ENCODE measurements around the gene EYA2. TPM values are rescaled to one million over a fixed set of nuclear protein-coding genes. Genes with fewer than 3 reads are reported as not detected.

The EYA2 gene
- total and polyA plus RNA-seq, 4 donors = 0.17 to 0.54 (median 0.23) TPM; not detected in 1

DNA sequence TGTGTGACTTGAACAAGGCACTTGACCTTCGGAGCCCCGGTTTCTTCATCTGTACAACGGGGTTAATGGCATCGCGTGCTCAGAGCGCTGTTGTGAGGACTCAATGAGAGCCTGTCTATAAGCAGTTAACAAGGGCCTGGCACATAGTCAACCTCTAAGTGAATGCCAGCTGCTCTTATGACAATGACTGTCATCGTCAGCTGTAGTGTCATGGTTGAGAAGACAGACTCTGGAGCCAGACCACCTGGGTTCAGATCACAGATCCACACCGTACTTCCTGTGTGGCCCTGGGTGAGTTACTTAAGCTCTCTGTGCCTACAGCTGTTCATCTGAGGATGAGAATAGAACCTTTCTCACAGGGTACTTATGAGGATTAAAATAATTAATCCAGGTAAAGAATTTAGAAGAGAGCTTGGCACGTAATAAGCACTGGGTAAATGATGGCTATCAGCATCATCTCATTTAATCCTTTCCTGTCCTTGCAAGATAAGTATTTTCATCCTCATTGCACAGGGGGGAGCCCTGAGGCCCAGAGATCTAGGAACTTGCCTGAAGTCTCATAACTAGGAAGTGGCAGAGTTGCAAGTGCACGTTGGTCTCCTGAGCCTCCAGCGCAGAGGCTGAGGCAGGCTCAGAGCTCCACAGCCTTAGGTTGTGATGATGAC lies 105.3 kb downstream of the EYA2 start:
- Histone ChIP-seq H3K27me3 (ENCODE audit: control insufficient read depth in 4 of 4, insufficient read depth in 4 of 4, low read length in 3 of 4) (no peaks in the 10 kb centered on the region), H3K4me1 (ENCODE audit: control insufficient read depth in 4 of 4, insufficient read depth in 4 of 4, low read length in 3 of 4) (no peaks in the 10 kb centered on the region), H3K9ac (ENCODE audit: low read depth in 1 of 2, low read length in 2 of 2) (no peak overlapping the region), H3K4me3 (ENCODE audit: low read depth in 1 of 3, low read length in 3 of 3) (no peak overlapping the region), H3K36me3 (ENCODE audit: control insufficient read depth in 4 of 4, insufficient read depth in 3 of 4, low read depth in 1 of 4, low read length in 3 of 4) (no peaks in the 10 kb centered on the region), H3K9me3 (ENCODE audit: control insufficient read depth in 4 of 4, low read length in 3 of 4) (peaks cover 0 to 4% (median 0%) of the 10 kb centered on the region in 4 donors), H3K27ac (ENCODE audit: low read depth in 1 of 2, low read length in 2 of 2) (no peak overlapping the region)
- no peak for TF ChIP-seq HNF4A (conservative IDR thresholded peaks at IDR 0.05)
- TF ChIP-seq RAD21 (IDR thresholded peaks at IDR 0.05) = no peak
- TF ChIP-seq JUND (IDR thresholded peaks at IDR 0.05) = no peak
- no peak for TF ChIP-seq EGR1 (IDR thresholded peaks at IDR 0.05; ENCODE audit: low read depth in 2 of 2)
- TF ChIP-seq, protein P1, sequence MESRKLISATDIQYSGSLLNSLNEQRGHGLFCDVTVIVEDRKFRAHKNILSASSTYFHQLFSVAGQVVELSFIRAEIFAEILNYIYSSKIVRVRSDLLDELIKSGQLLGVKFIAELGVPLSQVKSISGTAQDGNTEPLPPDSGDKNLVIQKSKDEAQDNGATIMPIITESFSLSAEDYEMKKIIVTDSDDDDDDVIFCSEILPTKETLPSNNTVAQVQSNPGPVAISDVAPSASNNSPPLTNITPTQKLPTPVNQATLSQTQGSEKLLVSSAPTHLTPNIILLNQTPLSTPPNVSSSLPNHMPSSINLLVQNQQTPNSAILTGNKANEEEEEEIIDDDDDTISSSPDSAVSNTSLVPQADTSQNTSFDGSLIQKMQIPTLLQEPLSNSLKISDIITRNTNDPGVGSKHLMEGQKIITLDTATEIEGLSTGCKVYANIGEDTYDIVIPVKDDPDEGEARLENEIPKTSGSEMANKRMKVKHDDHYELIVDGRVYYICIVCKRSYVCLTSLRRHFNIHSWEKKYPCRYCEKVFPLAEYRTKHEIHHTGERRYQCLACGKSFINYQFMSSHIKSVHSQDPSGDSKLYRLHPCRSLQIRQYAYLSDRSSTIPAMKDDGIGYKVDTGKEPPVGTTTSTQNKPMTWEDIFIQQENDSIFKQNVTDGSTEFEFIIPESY (IDR thresholded peaks at IDR 0.05) = no peak
- no peak for TF ChIP-seq HNF4G (IDR thresholded peaks at IDR 0.05)
- TF ChIP-seq GABPA (IDR thresholded peaks at IDR 0.05 in 1 of 2, conservative IDR thresholded peaks at IDR 0.05 in 1 of 2) = no peak
- TF ChIP-seq SP1 (IDR thresholded peaks at IDR 0.05) = no peak
- no peak for TF ChIP-seq FOXA1 (IDR thresholded peaks at IDR 0.05)
- no peak for DNase-seq (ENCODE audit: low spot score)
- 83% methylated on average over 11 of the region's 11 CpGs for WGBS

DNA sequence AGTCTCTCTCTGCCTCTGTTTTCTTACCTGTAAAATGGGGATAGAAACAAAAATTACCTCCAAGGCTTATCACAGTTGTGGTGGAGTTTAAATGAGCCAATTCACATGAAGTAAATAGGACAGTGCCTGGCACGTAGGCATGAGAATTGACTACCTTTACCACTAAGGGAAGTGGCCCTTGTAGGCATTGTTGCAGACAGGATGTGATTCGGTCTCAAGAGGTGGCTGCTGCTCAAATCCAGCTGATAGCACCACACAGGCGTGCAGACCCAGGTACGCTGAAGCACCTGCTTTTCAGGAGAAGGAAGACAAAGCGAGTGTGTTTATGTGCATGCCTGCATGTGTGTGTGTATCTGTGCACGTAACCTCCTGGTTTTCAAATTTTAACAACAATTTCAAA lies 108.6 kb downstream of the EYA2 start:
- WGBS = 83% methylated on average over 6 of the region's 6 CpGs
- H3K4me3 ChIP-seq (ENCODE audit: low read depth in 1 of 3, low read length in 3 of 3) = no peak overlapping the region
- H3K9ac ChIP-seq (ENCODE audit: low read depth in 1 of 2, low read length in 2 of 2) = no peak overlapping the region
- DNase-seq (ENCODE audit: low spot score) = no peak
- no peaks in the 10 kb centered on the region for H3K36me3 ChIP-seq (ENCODE audit: control insufficient read depth in 4 of 4, insufficient read depth in 3 of 4, low read depth in 1 of 4, low read length in 3 of 4)
- H3K27ac ChIP-seq (ENCODE audit: low read depth in 1 of 2, low read length in 2 of 2) = no peak overlapping the region
- no peaks in the 10 kb centered on the region for H3K27me3 ChIP-seq (ENCODE audit: control insufficient read depth in 4 of 4, insufficient read depth in 4 of 4, low read length in 3 of 4)
- peaks cover 0 to 4% (median 0%) of the 10 kb centered on the region in 4 donors for H3K9me3 ChIP-seq (ENCODE audit: control insufficient read depth in 4 of 4, low read length in 3 of 4)
- no peaks in the 10 kb centered on the region for H3K4me1 ChIP-seq (ENCODE audit: control insufficient read depth in 4 of 4, insufficient read depth in 4 of 4, low read length in 3 of 4)
- TF ChIP-seq, protein P2, sequence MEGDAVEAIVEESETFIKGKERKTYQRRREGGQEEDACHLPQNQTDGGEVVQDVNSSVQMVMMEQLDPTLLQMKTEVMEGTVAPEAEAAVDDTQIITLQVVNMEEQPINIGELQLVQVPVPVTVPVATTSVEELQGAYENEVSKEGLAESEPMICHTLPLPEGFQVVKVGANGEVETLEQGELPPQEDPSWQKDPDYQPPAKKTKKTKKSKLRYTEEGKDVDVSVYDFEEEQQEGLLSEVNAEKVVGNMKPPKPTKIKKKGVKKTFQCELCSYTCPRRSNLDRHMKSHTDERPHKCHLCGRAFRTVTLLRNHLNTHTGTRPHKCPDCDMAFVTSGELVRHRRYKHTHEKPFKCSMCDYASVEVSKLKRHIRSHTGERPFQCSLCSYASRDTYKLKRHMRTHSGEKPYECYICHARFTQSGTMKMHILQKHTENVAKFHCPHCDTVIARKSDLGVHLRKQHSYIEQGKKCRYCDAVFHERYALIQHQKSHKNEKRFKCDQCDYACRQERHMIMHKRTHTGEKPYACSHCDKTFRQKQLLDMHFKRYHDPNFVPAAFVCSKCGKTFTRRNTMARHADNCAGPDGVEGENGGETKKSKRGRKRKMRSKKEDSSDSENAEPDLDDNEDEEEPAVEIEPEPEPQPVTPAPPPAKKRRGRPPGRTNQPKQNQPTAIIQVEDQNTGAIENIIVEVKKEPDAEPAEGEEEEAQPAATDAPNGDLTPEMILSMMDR (IDR thresholded peaks at IDR 0.05; ENCODE audit: low read depth, low read length, missing input control) = no peak
- no peak for TF ChIP-seq RXRA (IDR thresholded peaks at IDR 0.05)
- TF ChIP-seq NR2F2 (IDR thresholded peaks at IDR 0.05) = no peak
- no peak for TF ChIP-seq TAF1 (conservative IDR thresholded peaks at IDR 0.05)

DNA sequence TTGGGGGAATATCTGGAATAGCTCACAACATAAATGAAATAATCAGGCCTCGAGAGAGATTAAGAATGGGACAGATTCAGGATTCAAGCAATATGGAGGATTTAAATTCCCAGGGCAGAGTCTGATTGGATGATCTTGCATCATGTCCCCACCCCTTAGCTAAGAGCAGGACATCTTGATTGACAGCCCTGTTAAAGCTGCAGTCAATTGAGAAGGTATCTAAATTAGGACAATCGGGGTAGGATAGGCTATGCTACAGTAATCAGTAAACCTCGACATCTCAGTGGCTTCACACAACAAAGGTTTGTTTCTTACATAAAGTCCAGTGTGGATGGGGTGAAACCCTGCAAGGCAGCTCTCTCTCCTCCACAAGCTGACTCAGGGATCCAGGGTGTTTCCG lies 109.5 kb downstream of the EYA2 start:
- no peak for DNase-seq (ENCODE audit: low spot score)
- no peaks in the 10 kb centered on the region for H3K4me1 ChIP-seq (ENCODE audit: control insufficient read depth in 4 of 4, insufficient read depth in 4 of 4, low read length in 3 of 4)
- H3K36me3 ChIP-seq (ENCODE audit: control insufficient read depth in 4 of 4, insufficient read depth in 3 of 4, low read depth in 1 of 4, low read length in 3 of 4) = no peaks in the 10 kb centered on the region
- H3K9me3 ChIP-seq (ENCODE audit: control insufficient read depth in 4 of 4, low read length in 3 of 4) = peaks cover 0 to 4% (median 0%) of the 10 kb centered on the region in 4 donors
- TF ChIP-seq FOXA1 (IDR thresholded peaks at IDR 0.05) = no peak
- TF ChIP-seq TAF1 (conservative IDR thresholded peaks at IDR 0.05) = no peak
- TF ChIP-seq GABPA (IDR thresholded peaks at IDR 0.05 in 1 of 2, conservative IDR thresholded peaks at IDR 0.05 in 1 of 2) = no peak
- TF ChIP-seq NR2F2 (IDR thresholded peaks at IDR 0.05) = no peak
- TF ChIP-seq, protein P3, sequence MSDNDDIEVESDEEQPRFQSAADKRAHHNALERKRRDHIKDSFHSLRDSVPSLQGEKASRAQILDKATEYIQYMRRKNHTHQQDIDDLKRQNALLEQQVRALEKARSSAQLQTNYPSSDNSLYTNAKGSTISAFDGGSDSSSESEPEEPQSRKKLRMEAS (IDR thresholded peaks at IDR 0.05) = no peak
- TF ChIP-seq YY1 (IDR thresholded peaks at IDR 0.05) = no peak
- no peaks in the 10 kb centered on the region for H3K27me3 ChIP-seq (ENCODE audit: control insufficient read depth in 4 of 4, insufficient read depth in 4 of 4, low read length in 3 of 4)
- no peak overlapping the region for H3K9ac ChIP-seq (ENCODE audit: low read depth in 1 of 2, low read length in 2 of 2)
- H3K4me3 ChIP-seq (ENCODE audit: low read depth in 1 of 3, low read length in 3 of 3) = no peak overlapping the region
- 82% methylated on average over 4 of the region's 4 CpGs for WGBS
- H3K27ac ChIP-seq (ENCODE audit: low read depth in 1 of 2, low read length in 2 of 2) = no peak overlapping the region
